NCI-H2171 treated with DMSO at 0.1 percent for 48 hours (cell line): ENCODE data around the gene CDH13.

Source experiments
- DNase-seq: peaks from one replicate; lab custom pipeline; 2025; lab: John Stamatoyannopoulos, UW

Gene CDH13

GRCh38 chr16:83513008-83513755 lies 886.4 kb downstream of the CDH13 start:
- DNase-seq = no peak

DNA sequence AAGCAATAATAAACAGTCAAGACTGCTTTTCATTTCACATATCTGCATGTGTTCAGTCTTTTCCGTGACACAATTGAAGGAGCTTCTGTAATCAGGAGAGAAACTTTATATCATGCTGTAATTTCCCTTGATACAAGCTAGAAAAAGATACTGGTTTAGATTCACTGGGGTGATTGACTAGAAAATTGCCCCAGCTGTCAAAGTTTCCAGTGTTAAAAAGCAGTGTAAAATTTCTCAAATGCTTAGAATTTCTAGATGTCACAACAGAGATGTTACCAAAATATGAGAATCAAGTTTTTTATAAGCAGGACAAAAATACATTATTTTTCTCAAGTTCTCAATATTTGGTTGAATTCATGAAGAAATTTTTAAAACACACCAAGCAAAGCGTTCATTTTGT lies 888.6 kb downstream of the CDH13 start:
- DNase-seq = no peak

DNA sequence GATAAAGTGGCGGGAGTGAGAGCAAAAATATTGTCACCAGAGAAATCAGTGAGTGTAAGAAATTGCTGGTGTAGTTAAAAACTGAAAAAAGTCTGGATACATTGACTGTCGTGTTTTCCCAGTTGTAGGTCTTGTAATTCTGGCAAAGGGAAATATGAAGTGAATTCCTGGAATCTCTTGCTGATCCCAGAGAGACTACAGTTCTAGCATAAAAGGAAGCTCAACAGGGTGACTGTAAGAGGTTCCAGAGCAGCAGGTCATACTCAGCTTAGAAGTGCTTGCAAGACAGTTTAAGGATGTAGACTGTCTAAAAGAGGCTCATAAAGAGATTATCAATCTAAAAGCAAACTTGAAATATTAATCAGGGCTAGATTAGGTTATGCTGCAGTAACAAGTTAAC lies 890.2 kb downstream of the CDH13 start:
- no peak for DNase-seq

DNA sequence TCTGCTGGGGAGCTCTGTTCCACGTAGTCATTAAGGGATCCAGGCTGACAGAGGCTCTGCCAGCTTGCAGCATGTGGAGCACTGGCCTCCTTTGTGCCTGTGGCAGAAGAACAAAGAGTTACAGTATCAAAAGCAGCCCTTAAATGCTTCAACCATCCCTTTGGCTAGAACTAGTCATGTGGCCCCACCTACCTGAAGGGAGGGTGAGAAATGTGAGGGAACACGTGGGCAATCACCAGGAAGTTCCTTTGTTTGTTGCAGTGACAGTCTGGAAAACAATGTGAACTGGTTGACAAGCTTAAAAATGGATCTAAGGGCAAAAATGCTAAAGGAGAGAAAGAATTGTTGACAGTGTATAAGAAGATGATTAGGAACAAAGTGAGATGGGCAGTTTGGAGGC lies 890.6 kb downstream of the CDH13 start:
- no peak for DNase-seq

DNA sequence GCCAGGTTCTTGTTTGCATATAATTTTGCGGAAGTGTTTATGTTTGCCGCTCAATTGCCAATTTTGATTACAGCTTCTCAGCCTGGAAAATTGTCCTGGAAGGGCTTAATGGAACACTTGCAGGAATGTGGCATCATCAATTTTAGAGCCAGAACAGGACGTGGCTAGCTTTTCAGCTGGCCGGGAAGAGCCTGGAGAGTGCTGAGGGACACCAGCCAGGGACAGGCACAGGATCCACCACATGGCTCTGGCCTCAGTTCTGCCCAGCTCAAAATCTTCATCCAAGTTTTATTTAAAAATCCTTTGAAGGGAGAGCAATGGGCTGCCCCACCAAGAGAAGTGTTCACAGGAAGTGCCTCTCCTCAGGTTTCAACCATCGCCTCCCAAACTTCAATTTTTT lies 893.8 kb downstream of the CDH13 start:
- DNase-seq = no peak

DNA sequence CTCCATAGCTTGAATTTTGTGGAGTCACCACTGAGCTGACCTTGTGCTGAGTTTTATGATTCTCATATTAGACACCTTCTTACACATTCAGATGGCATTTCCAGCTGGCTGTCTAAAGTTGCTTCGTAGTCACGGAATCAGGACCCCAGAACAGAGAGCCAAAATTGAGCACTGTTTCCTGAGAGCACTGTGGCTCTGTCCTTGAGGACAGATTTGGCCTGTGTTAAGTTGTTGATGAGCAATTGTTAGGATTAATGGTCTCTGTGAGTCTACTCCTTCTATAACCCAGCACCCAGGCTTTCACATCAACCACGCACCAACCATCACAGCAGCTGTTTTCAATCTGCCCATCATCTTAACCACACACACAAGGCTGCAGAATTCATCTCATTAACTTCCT lies 903.5 kb downstream of the CDH13 start:
- DNase-seq = no peak

DNA sequence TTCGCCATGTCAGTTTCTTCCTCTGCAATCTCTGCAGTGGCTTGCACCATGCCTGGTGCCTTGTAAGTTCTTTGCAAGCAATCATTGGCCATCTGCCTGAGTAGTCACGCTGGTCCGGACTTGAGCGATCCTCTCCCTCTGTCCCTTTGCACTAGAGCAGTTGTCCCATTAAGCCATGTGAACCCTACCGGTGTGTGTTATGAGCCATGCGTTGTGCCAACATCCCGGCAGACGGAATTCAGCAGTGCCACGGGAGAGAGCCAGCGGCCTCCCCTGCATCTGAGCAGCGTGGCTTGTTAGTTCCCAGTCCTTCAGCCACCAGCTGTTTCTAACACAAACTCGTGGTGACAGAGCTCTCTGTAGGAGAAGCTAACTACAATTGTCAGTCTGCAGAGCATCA lies 905.9 kb downstream of the CDH13 start:
- DNase-seq = no peak

DNA sequence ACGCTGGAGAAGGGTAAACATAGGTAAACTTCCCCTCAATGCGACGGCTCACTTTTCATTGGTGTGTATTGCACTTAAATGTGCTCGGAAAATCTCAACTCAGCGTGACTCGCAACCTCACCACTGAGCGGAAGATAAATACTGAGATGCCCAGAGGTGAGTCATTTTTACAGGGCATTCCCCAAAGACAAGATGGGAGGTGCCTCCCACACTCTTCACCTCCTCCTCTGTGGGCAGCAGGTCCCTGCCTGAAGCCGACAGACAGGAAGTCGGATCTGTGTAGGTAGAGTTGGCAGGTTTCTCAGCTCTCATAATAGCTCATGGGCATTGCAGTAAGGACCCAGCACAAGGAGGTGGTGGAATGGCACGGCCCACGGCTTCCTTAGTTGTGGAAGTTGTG lies 906.4 kb downstream of the CDH13 start:
- no peak for DNase-seq

DNA sequence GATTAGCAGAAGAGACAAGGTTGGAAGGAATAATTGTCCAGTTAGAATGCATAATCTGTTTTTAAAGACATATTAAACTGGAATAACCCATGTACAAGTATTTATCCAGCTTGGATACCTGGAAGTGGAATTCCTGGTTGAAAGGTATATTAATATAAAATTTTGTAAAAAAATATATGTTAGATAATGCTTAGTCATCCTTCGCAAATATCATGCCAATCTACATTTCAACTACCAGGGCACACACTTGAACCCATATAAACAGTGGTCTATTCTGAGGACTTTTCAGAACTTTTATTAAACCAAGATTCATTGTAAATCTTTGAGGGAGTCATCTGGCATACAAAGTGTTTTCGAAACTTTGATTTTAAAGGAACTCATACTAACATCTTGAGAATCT lies 911.9 kb downstream of the CDH13 start:
- no peak for DNase-seq

GRCh38 chr16:83539736-83540490 lies 913.1 kb downstream of the CDH13 start:
- no peak for DNase-seq

- DNase-seq = no peak
These were observed 914.5 kb downstream of the CDH13 start for GRCh38 chr16:83541231-83541630.

DNA sequence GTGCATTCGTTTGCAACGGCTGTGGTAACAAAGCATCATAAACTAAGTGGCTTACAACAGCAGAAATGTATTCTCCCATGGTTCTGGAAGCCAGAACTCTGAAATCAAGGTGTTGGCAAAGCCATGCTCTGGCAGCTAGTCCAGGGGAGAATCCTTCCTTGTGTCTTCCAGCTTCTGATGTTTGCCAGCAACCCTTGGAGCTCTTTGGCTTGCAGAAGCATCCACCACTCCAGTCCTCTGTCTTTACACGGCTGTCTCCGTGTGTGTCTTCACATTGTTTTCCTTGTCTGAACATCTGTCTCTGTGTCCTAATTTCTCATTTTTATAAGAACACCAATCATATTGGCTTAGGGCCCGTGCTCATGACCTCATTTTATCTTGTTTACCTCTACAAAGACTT lies 915.7 kb downstream of the CDH13 start:
- no peak for DNase-seq

DNA sequence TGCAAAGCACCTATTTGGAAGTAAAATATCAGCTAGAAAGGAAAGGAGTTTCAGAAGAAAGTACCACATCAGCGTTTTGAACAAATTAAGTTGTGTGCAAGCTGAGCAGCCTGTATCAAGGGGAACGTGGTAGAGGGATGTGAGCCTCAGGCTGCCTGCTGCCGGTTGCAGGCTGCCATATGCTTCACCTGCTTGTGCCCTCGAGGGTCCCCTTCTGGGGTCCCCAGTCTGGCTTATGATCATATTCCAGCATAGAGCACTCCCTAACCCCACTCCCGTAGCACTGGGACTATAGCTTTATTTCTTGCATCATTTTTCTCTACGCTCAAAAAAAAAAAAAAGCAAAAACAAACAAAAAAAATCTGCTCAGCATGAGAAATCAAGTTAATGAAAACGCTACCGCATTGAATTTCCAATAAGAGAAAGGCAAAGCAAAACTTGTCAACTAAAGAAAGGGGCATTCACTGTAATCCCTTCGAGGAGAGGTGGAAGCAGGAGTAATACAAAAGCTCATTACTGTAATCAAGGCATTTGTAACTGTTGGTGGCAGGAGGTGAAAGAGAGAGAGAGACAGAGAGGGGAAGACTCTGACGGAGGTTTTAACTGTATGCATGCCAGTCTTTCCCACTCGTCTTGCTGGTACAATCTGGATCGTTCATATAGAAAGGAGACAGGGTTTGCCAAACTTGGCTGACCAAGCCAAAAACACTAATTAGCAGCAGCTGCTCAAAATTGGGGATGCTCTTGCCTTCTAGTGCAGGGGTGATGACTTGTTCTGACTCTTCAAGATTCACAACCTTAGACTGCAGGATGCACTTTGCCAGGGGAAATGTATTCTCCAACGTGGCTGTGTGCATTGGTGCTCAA lies 922.8 kb downstream of the CDH13 start:
- DNase-seq = no peak

DNA sequence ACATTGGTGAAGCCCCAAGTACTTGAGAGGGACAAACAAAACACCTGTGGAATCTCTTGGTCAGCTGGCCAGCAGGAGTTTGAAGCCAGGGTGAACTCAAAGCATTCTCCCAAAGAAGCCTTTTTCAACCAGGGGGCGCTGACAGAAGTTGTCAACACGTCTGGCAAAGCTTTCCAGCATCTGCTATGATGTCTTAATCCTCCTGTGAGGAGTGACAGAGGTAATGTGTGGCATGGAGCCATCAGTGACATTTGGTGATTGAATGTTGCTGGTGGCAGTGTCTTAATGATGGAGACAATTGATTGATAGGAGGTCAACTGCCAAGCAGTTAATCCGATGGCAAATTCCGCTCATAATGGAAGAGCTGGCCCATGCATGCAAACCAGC lies 923.4 kb downstream of the CDH13 start:
- DNase-seq = no peak

DNA sequence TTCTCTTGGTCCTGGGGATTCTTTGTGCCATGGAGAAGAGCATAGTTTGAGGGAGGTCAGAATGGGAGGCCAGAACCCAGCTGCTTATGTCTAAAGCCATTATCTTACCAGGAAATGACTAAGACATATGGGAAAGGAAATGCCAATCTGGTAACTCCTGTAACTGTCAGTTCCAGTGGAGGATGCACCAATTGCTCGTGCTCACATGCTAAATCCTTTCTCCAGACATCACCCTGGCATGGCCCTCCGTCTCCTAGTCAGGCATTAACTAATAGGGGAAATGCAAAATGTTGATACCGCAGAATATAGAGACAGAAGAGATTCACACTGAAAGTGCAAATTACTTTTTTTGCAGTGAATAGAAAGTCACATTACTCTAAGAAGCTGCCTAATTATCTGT lies 925.5 kb downstream of the CDH13 start:
- no peak for DNase-seq

DNA sequence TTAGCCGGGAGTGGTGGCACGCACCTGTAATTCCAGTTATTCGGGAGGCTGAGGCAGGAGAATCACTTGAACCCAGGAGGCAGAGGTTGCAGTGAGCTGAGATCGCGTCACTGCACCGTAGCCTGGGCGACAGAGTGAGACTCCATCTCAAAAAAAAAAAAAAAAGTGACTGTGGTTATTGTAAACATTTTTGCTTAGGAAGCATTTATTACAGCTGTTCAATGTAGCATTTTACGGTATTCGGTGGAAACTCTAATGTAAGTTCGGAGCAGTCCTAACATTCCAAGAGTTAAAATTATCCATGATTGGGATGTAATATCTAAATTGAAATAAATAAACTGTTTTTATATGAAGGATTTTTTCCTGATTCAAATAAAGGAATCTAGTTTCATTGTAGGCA lies 926.2 kb downstream of the CDH13 start:
- DNase-seq = no peak

- DNase-seq = no peak
These were observed 927.3 kb downstream of the CDH13 start for GRCh38 chr16:83554096-83554495.

- no peak for DNase-seq
These were observed 927.8 kb downstream of the CDH13 start for GRCh38 chr16:83554540-83554939.

GRCh38 chr16:83561876-83562275 lies 935.1 kb downstream of the CDH13 start:
- DNase-seq = no peak

- no peak for DNase-seq
These were observed 941.6 kb downstream of the CDH13 start for GRCh38 chr16:83568345-83568744.

DNA sequence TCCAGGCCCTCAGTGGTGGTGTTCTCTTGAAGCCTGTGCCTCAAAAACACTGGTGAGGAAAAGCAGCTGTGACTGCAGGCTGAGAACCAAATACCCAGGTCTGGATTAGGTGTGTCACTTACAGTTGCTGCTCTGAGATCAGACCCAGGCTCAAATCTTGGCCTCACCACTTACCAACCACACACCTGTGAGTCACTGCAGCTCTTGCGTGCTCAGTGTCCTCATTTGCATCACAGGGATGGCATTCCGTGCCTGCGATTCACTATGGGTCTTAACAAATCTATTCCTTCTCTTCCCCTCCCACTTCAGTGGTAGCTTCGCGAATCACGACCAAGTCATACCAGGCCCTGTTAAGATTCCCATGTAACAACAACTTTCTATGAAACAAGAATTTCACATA lies 947.6 kb downstream of the CDH13 start:
- no peak for DNase-seq

DNA sequence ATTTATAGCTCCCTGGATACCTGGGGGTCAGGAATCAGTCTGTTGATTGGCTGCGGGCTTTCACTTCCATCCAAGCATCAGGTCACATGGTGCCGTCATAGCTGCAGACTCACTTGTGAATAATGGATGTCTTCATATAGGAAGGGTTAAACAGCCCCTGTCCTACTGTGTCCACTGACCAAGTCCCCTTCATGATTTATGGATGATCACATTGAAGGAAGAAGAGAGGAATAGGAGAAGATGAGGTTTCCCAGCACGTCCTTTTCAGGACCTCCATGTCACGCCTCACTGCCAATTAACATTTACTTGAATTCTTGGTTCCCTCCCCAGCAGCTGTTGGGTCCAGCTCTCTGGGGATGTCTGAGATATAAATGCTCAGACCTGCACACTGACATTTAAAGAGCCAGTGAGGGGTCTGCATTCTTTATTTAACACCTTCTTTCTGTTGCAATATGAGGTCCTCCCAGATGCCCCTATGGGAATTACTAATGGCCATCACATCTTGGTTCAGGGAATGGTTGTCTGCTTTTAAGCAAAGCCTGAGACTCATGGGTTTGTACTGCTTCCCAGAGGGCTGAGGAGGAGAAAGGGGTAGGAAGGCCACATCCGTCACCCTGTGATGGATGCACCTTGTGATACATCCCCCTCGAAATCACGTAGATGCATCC lies 950.4 kb downstream of the CDH13 start:
- no peak for DNase-seq
